Left hindlimb (tissue), 1 donor: Measurements from ENCODE around the gene POLR2C.
"Not testable (repeated sequence)": the region's sequence is repeated elsewhere in the genome, so short reads cannot be mapped to it uniquely, and the experiment has no call there.

ENCODE experiments used
- DNase-seq: peaks from one replicate; pipeline ENCODE4 v3.0.0-alpha.2; 2018

POLR2C gene

DNA sequence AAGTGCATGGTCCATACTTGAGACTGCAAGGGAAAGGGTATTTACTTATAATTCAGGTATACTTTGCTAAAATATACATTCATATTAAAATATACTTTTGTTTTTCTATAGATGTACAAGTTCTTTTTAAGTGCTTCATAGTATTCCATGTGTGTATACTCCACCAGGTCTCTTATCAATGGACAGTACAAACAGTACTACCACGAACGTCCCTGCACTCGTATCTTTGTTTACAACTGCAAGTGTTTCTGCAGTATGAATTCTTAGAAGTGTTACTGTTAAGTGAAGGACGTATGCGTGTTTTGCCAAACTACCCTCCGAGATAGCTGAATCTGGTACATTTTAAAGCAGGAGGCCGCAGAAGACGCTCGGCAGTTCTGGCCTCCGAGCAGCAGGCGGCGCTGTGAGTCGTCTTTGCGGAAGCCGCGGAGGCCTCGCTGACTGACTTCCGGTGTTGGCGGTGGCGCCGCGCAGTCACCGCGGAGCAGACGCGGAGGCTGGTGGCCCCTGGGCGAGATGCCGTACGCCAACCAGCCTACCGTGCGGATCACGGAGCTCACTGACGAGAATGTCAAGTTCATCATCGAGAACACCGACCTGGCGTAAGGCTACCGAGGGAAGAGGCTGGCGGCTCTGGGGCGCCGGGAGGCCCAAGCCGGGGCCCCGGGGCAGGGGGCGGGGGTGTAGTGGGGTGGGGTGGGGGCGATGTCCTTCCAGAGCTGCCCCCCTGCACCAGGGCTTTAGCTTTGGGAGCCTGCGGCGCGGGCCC lies at the start of gene POLR2C:
POLR2C (plus strand) TSS at position 471 of the 769 bp plus-strand sequence; CDS start at position 517, 46 bp downstream.
- DNase-seq = peak; percentile 90

GRCh38 chr16:57413301-57413730 lies 49.2 kb upstream of the POLR2C start:
- DNase-seq = no peak

DNA sequence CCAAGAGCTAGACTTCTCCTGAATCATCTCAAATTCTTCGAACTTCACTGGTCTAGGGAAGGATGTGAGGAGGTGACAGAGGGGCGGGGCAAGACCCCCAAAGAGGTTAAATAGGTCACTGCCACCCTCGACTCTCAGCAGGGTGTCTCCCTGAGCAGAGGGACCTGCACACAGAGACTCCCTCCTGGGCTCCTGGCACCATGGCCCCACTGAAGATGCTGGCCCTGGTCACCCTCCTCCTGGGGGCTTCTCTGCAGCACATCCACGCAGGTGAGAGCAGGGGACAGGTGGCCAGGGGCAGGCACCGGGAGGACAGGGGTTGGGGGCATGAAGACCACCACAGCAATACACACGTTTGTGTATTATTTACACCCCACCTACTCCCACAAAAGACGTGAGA lies 48.7 kb upstream of the POLR2C start:
- no peak for DNase-seq

DNA sequence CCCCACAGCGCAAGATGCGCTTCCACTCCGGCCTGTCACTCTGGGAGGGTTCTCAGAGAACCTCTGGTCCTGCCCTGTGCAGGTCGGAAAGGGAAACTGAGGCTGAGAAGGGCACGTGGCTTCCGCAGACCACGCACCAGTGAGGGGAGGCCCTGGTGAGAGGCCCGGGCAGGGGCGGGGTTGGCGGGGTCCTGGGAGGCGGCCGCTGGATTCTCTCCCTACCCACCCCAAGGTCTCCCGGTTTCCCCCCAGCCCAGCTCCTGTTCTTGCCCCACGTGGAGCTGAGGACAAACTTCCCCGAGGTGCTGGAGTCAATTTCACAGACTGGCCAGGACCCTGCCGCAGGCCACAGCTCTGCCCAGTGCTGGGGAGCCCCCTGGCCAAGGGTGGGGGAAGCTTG lies 46.4 kb upstream of the POLR2C start:
- no peak for DNase-seq

DNA sequence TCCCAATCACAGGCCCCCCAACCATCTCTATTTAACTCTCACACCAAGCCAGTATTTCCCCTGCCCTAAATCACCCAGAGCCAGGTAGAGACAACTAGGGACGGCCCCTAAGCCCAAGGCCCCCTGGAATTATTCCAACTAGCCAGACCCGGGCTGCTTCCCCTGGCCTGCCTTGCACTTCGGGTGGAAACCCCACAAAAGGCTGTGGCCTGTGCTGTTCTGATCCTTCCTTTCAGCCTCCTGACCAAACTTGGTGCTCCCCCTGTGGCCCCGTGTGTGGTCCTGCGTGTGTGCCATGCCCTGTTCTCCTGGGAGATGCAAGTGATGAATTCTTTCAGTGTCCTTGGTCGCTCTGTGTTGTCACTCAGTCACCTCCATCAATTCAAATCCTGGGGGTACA lies 43.0 kb upstream of the POLR2C start:
- DNase-seq = no peak

- peak; percentile 70 for DNase-seq
Observed at GRCh38 chr16:57422026-57422944, 40.2 kb upstream of the POLR2C start.

GRCh38 chr16:57423152-57423551 lies 39.3 kb upstream of the POLR2C start:
- DNase-seq = no peak

- no peak for DNase-seq
Observed at GRCh38 chr16:57424583-57424982, 37.9 kb upstream of the POLR2C start.

DNA sequence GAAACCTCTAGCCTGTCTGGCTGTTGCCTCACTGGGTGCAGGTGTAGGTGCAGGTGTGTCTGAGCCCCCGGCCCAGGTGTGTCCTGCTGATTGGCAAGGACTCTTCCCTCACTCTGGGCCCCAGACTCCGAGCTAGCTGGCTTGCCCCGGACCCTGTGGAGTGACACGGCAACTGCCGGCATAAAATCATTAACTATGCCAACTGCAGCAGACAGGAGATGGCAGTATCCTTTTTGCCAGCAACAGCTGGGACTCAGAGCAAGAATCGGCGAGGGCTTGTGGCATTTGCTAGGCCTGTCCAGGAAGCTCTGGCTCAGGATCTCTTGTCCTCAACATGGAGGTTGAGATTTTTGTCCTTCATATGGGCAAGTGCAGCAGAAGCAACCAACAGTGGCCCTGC lies 36.1 kb upstream of the POLR2C start:
- DNase-seq = no peak

DNA sequence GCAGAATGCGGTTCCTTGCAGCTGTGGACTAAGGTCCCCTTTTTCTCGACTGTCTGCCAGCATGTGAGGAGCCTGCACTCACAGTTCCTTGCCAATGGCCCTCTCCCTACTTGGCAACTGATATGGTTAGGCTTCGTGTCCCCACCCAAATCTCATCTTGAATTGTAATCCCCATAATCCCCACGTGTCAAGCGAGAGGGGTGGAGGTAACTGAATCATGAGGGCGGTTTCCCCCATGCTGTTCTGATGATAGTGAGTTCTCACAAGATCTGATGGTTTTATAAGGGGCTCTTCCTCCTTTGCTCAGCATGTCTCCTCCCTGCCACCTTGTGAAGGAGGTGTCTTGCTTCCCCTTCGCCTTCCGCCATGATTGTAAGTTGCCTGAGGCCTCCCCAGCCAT lies 35.2 kb upstream of the POLR2C start:
- no peak for DNase-seq

GRCh38 chr16:57427824-57428223 lies 34.7 kb upstream of the POLR2C start:
- no peak for DNase-seq

- DNase-seq = no peak
Observed at GRCh38 chr16:57430955-57431354, 31.5 kb upstream of the POLR2C start.

- DNase-seq = no peak
Observed at GRCh38 chr16:57432505-57432904, 30.0 kb upstream of the POLR2C start.

GRCh38 chr16:57432989-57433388 lies 29.5 kb upstream of the POLR2C start:
- no peak for DNase-seq

GRCh38 chr16:57434003-57434402 lies 28.5 kb upstream of the POLR2C start:
- no peak for DNase-seq

DNA sequence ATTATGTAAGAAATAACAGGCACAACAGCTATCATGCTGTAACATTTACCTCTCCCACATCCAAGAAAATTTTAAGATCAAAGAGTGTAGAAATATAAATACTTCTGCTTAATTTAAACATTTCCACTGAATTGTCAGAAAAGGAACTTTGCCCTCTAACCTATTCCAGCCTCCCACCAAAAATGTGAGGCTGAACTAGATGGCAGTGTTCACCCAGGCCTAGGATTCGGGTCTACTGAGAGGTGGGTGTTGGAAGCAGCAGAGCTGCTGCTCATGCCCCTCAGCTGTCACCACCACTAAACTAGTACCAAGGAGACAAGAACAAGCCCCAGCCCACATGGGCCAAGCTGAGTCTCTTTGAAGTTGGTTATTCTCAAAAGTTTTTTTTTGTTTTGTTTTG lies 26.6 kb upstream of the POLR2C start:
- DNase-seq = no peak

DNA sequence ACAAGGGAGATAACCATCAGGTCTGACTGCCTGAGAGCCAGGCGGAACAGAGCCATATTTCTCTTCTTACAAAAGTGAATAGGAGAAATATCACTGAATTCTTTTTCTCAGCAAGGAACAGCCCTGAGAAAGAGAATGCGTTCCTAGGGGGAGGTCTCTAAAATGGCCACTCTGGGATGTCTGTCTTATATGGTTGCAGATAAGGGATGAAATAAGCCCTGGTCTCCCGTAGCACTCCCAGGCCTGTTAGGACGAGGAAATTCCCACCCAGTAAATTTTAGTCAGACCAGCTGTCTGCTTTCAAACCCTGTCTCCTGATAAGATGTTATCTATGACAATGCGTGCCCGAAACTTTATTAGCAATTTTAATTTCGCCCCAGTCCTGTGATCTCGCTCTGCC lies 22.5 kb upstream of the POLR2C start:
- DNase-seq = not testable (repeated sequence)

GRCh38 chr16:57440551-57440950 lies 21.9 kb upstream of the POLR2C start:
- DNase-seq = not testable (repeated sequence)

DNA sequence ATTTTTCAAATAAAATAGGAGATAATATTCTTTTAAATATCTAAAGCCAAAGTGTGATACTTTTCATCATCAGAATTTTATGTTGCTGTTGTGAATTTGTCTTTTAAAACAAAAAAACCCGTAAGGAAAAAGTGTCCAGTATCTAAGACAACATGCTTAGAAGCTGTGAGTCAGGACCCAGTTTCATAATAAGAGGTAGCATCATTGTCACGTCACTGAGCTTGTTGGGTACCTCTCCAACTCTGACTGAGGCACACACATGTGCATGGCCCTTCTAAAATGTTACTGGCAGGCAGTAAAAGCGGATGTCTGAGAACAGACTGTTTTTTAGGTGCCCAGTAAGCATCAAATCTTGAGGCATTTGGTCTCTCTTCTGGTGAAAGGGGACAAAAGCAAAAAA lies 17.8 kb upstream of the POLR2C start:
- DNase-seq = no peak

DNA sequence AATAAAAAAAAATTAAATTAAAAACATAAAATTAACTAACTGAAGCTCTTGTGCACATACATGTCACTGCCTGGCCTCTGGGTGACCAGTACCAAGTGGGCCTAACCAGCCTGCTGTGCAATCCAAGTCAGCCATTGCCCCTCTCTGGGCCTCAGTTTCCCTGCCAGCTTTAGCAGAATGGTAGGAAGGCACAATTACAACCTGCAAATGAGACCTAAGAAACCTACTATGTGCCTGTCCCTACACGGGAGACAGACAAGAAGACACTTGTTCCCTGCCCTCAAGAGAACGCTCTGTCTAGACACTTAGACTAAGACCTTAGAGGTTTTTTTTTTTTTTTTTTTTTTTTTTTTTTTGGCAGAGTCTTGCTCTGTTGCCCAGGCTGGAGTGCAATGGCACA lies 17.0 kb upstream of the POLR2C start:
- no peak for DNase-seq

- no peak for DNase-seq
Observed at GRCh38 chr16:57446531-57447185, 15.8 kb upstream of the POLR2C start.

- peak; percentile 95 for DNase-seq
Observed at GRCh38 chr16:57447186-57447962, 15.1 kb upstream of the POLR2C start, which contains the start of the genes CIAPIN1 and COQ9. CIAPIN1 (minus strand) TSS chr16:57447385; CDS start chr16:57440928, 6,457 bp downstream. COQ9 (plus strand) TSS chr16:57447479; CDS start chr16:57447506, 27 bp downstream.
